ENCODE measurements around the gene LOC128125822.

LOC128125822 gene

GRCh38 chr6:63609231-63609630 is 37.0 kb downstream of the LOC128125822 start:
- H2BK120ac ChIP-seq (ENCODE audit: low read depth, low read length): no peak overlapping the region
- H3K14ac ChIP-seq (replicated peaks; ENCODE audit: low read depth, low read length): no peak overlapping the region
- no peak overlapping the region for H4K5ac ChIP-seq (ENCODE audit: low read depth, low read length)
- no peak overlapping the region for H2BK5ac ChIP-seq (ENCODE audit: low read depth, low read length, poor library complexity, severe bottlenecking)
- no TSS peak for BruUV-seq (replicated peaks)
- no CpG with 5 or more reads among the region's 1 CpG for WGBS, 2 experiments (ENCODE audit: extremely low coverage in 2 of 2, insufficient read length in 1 of 2)
- no peak overlapping the region for H3K4me3 ChIP-seq (ENCODE audit: insufficient read depth, low read depth, low read length)
- dilution Hi-C loops (cut with HindIII; ENCODE audit: low sequenced_read_pairs, unreplicated experiment): no loop called here
- H4K20me1 ChIP-seq (ENCODE audit: insufficient read depth, low read length): no peaks in the 10 kb centered on the region
- no peak overlapping the region for H3K23ac ChIP-seq (ENCODE audit: low read depth, low read length)
- intact Hi-C loops (cut with micrococcal nuclease): no loop called here
- ChIA-PET POLR2A (ENCODE audit: unreplicated experiment) (no interaction called here), CTCF (interaction anchor here (1.4 kb wide), 1 partner anchor 11 kb away, joined by 4 read pairs; no protein-coding TSS in a partner anchor)
- peaks cover 2% of the 10 kb centered on the region for H3K27me3 ChIP-seq (ENCODE audit: control insufficient read depth, insufficient read depth, low read length)
- no peak overlapping the region for H4K91ac ChIP-seq (ENCODE audit: insufficient read depth, low read depth, low read length)
- in situ Hi-C loops (cut with MboI; ENCODE audit: low sequenced_read_pairs): no loop called here
- no peak overlapping the region for H2BK15ac ChIP-seq (ENCODE audit: low read depth, low read length)
- H2BK20ac ChIP-seq (ENCODE audit: low read depth, low read length): no peak overlapping the region
- no peaks in the 10 kb centered on the region for H3K36me3 ChIP-seq (ENCODE audit: control insufficient read depth, insufficient read depth, low read length)
- TF ChIP-seq SMC3 (IDR thresholded peaks at IDR 0.05; ENCODE audit: low read depth, low read length) (no peak), NFE2L2 (IDR thresholded peaks at IDR 0.05; ENCODE audit: low read depth, low read length) (no peak), RCOR1 (IDR thresholded peaks at IDR 0.05; ENCODE audit: insufficient replicate concordance, low read length) (no peak), FOS (IDR thresholded peaks at IDR 0.05; ENCODE audit: low read depth, low read length) (no peak), CTCF (conservative IDR thresholded peaks at IDR 0.05; ENCODE audit: low read depth, low read length) (no peak), RFX5 (IDR thresholded peaks at IDR 0.05; ENCODE audit: low read depth, low read length) (no peak), USF2 (IDR thresholded peaks at IDR 0.05; ENCODE audit: low read depth, low read length) (no peak), CEBPB (IDR thresholded peaks at IDR 0.05; ENCODE audit: low read depth, low read length) (no peak), RAD21 (IDR thresholded peaks at IDR 0.05; ENCODE audit: low read length) (no peak), POLR2A (IDR thresholded peaks at IDR 0.05; ENCODE audit: low read depth, low read length) (no peak), MXI1 (IDR thresholded peaks at IDR 0.05; ENCODE audit: borderline replicate concordance, low read depth, low read length) (no peak), MAZ (IDR thresholded peaks at IDR 0.05; ENCODE audit: borderline replicate concordance, low read depth, low read length) (no peak), BHLHE40 (IDR thresholded peaks at IDR 0.05; ENCODE audit: low read depth, low read length) (no peak), ELK1 (IDR thresholded peaks at IDR 0.05; ENCODE audit: borderline replicate concordance, low read depth, low read length) (no peak), MAFK (IDR thresholded peaks at IDR 0.05; ENCODE audit: low read depth, low read length) (no peak), CHD1 (IDR thresholded peaks at IDR 0.05; ENCODE audit: low read depth, low read length) (no peak)
- no peaks in the 10 kb centered on the region for H3K9me3 ChIP-seq (ENCODE audit: control insufficient read depth, insufficient read depth, low read length)
- H2AK9ac ChIP-seq (replicated peaks; ENCODE audit: low read depth, low read length, poor library complexity): no peak overlapping the region
- no peaks in the 10 kb centered on the region for H3K4me1 ChIP-seq (ENCODE audit: control insufficient read depth, insufficient read depth, low read length)
- ATAC-seq (ENCODE audit: low read depth): no peak
- no peak overlapping the region for H3K18ac ChIP-seq (ENCODE audit: low read depth, low read length)
- no peak overlapping the region for H3K9ac ChIP-seq (ENCODE audit: low read depth, low read length)
- no peaks in the 10 kb centered on the region for H3K9me1 ChIP-seq (ENCODE audit: insufficient read depth, low read length)
- no peaks in the 10 kb centered on the region for H3K79me1 ChIP-seq (ENCODE audit: low read depth in 1 of 2, low read length in 2 of 2)
- H3K56ac ChIP-seq (ENCODE audit: extremely low read depth, insufficient read depth, low read length): no peak overlapping the region
- no peak overlapping the region for H2AK5ac ChIP-seq (ENCODE audit: low read depth, low read length)
- no peak overlapping the region for H3K4ac ChIP-seq (ENCODE audit: low read depth, low read length)
- H4K8ac ChIP-seq (ENCODE audit: low read depth in 2 of 2, low read length in 2 of 2): no peak overlapping the region
- H3K4me2 ChIP-seq (ENCODE audit: low read depth, low read length): no peak overlapping the region
- DNase-seq: no peak
- H2AFZ ChIP-seq (replicated peaks; ENCODE audit: low read length, poor library complexity): no peak overlapping the region
- H3K27ac ChIP-seq (ENCODE audit: insufficient read depth, low read length): no peak overlapping the region

Measured in IMR-90 (cell line).